Activated naive CD4-positive, alpha-beta T cell treated with anti-CD3 and anti-CD28 coated beads, Interleukin-2, amount 50 U/mL, for 16 hours (primary cell): Measurements from ENCODE around the gene C6orf120.
A peak's percentile ranks its signal among the peaks of the same experiment; 100 is the strongest.
"Not testable (repeated sequence)": the region's sequence is repeated elsewhere in the genome, so short reads cannot be mapped to it uniquely, and the experiment has no call there.

Source experiments
- DNase-seq: peaks from one replicate; pipeline ENCODE4 v3.0.0-alpha.2; 2020

Gene C6orf120

DNA sequence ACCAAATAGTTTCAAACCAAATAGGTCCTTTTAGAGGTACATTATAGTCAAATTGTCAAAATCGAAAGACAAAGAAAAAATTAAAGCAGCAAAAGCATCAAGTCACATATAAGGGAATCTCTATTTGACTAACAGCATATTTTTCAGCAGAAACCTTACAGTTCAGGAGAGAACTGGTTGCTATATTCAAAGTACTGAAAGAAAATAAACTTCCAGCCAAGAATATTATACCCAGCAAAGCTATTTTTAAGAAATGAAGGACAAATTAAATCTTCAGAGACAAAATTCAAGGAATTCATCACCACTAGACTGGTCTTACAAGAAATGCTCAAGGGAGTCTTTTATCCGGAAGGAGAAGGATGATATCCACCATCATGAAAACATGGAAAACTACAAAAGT lies 16.1 kb upstream of the C6orf120 start:
- no peak for DNase-seq

DNA sequence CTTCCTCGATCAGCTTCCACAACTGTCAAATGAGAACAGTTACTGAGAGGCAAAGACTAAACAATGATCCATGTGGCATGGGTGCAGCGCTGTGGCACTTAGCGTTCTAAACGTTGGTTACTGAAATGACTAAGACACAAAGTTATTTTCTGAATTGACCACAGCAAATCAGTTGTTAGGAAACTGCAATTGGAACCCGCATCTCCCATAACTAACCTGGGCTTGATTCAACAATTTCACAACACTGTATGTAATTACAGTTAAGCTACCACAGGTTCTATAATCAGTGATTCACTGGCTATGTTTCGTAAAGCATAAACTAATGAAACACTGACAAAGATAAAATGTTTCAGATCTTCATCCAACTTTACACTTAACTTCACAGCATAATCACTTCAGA lies 12.6 kb upstream of the C6orf120 start:
- DNase-seq: no peak

- DNase-seq: no peak
Measured at GRCh38 chr6:169691260-169691659, 10.7 kb upstream of the C6orf120 start.

GRCh38 chr6:169692516-169692915 lies 9.4 kb upstream of the C6orf120 start:
- no peak for DNase-seq

- DNase-seq: no peak
Measured at GRCh38 chr6:169695131-169695530, 6.8 kb upstream of the C6orf120 start.

GRCh38 chr6:169697115-169697514 lies 4.8 kb upstream of the C6orf120 start:
- not testable (repeated sequence) for DNase-seq

DNA sequence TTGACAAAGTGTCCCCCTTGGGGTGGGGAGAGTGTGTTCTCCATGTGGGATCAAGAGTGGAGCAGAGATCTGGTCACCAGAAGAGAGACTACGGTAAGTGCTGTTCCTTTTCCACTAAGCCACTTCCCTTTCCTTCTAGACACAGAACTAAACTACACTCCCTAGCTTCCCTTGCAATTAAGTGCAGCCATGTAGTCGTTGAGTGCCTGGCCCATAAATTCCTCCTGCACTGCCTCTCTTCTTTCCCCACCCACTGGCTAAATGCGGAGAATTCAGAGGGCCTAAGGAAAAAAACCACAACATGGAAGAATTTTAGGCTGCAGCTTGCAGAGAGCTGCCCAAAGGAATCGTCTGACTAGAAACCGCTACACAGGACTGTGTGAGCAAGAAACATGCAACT lies 1.6 kb upstream of the C6orf120 start:
- DNase-seq: no peak

- DNase-seq: peak; percentile 14
Measured at GRCh38 chr6:169701311-169701953, 494 bp upstream of the C6orf120 start.

DNA sequence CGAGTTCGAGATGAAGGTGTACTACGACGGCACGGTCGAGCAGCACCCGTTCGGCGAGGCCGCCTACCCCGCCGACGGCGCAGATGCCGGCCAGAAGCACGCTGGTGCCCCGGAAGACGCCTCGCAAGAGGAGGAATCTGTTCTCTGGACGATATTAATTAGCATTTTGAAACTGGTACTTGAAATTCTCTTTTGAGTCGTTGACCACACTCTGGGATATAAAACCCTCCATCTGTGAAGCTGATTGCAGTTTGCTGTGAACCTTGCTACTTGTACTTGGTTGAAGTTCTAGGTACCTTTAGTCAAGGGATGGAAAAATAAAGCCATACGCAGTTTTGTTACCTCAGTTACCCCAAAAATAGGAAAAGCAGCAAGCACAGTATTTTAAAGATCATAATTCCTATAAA lies 917 bp downstream of the C6orf120 start:
- DNase-seq: no peak

DNA sequence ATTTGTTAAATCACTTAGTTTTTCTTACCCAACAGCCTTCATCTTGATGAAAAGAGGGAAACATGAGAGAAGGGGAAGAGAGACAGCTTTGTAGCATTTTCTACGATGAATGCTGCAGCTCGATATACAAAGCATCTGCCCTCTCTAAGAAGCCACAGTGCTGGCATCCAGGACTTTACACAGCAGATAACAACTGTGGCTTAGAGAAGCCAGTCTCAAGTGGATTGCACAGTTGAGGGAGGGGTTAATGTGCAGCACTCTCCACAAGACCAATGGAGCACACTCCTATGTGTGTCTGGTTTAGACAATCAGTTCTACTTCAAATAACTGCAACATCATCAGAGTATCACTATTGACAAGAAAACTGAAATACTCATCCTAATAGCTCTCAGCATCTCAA lies 5.8 kb downstream of the C6orf120 start:
- no peak for DNase-seq

GRCh38 chr6:169709293-169709692 lies 7.4 kb downstream of the C6orf120 start:
- no peak for DNase-seq

DNA sequence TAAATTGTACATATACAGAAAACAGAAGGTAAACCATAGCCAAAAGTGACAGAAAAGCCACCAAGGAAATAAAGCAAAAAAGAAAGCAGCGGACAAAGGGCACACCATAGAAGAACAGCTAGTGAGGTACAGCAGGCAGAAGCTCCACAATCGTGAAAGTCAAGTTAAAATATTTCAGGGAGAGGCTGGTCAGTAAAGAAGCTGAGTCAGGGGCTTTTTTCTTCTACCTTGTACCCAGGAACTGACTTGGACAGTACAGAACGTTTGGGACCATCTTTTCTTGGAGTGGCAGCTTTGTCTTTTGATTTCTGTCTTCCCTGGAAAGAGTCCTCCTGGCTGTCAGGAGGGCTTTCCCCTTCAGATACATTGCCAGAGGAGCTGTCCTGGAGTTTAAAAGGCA lies 8.1 kb downstream of the C6orf120 start:
- no peak for DNase-seq

DNA sequence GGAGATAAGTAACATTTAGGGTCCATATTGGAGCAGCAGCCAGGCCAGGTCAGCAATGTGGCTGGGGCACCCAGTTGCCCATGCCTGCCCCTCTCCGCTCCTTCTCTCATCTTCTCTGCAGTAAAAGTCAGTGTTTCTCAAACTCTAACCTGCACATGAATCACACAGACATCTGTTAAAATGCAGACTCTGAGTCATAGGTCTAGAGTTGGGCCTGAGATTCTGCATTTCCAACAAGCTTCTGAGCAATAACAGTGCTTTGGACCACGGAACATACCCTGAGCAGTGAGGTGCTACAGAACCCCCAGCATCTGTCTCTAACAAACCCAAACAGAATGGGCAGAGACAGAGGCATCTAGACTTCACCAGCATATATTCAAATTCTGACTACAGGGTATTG lies 12.3 kb downstream of the C6orf120 start:
- DNase-seq: no peak

- no peak for DNase-seq
Measured at GRCh38 chr6:169714595-169714994, 12.7 kb downstream of the C6orf120 start.

DNA sequence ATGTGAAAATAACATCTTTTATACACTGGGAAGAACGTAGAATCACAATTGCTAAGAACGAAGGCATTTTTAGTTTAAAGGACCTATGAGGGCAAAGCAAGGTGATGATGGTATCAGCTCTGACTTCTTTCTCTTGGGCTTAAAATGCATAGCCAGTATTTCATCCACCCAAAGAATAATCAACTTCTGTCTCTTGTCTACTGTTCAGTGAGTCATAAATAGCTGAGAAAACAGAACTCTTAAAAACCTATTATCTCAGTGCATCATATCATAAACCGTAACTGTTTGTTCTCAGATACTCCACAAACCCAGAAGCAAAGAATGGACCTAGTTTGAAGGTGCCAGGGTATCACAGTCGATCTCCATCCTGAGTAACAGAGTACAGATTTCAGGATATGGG lies 17.2 kb downstream of the C6orf120 start:
- DNase-seq: no peak

DNA sequence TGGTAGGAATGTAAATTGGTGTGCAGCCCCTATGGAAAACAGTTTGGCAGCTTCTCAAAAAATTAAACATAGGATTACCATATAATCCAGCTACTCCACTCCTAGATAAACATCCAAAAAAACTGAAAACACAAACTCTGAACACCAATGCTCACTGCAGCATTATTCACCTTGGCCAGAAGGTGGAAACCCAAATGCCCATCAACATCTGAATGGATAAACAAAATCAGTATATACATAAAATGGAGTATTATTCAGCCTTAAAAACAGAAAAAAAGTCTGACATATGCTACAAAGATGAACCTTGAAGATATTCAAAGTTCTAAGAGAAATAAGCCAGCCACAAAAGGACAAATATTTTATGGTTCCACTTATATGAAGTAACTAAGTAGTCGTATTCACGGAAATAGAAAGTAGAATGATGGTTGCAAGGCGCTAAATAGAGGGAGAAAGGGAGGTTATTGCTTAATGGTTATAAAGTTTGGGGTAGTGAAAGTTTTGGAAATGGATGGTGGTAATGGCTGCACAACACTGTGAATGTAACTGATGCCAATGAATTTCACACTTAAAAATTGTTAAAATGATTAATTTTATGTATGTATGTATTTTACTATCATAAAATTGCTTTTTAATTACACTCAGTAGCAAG lies 18.4 kb downstream of the C6orf120 start:
- DNase-seq: no peak

GRCh38 chr6:169722362-169723199 lies 20.7 kb downstream of the C6orf120 start:
- DNase-seq: peak; percentile 31

DNA sequence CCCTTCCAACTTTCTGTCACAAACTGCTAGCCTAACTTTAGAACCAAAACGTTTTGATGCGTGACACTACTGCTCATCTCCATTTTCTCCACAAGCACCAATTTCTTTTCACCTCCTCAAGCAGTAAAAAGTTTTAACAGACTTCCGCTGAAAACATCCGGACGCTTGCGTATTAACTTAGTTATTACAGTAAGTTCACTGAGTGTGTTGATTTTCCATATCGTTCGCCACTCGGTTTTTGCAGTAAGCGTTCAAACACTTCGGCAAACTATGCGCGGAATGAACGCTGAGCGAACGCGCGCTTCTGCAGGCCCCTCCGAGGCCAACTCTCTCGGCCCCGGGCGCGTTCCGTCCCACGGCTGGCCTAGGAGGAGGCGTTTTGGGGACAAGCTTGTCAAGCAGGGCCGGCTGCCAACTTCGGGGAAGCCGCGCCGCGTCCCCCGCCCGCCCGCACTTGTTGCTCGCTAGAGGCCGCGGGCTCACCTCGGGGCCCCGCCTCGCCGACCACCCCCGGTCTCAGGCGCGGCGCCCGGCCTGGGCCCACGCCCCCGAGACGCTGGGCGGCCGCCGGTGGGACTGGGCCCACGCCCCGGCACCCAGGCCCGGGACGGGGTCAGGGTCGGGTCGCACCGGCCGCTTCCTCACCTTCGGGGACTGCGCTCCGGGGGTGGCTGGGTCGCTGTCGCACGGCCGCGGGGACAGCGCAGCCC lies 21.4 kb downstream of the C6orf120 start:
- peak; percentile 74 for DNase-seq

GRCh38 chr6:169723991-169724493 lies 22.1 kb downstream of the C6orf120 start:
- DNase-seq: peak; percentile 53

- peak; percentile 80 for DNase-seq
Measured at GRCh38 chr6:169724494-169725124, 22.7 kb downstream of the C6orf120 start, which contains the start of gene PHF10. Gene PHF10, minus strand, starts transcription at chr6:169724500. Its CDS starts 569 bp downstream, at chr6:169723931.

GRCh38 chr6:169725125-169726048 lies 23.5 kb downstream of the C6orf120 start:
- DNase-seq: peak; percentile 33
